A673 (cell line): ENCODE data around the gene CCDC185.

Experiments
- EZH2 ChIP-seq: fragments of 200-600 bp; sonication (generic); IDR thresholded peaks from 2 replicates; pipeline ENCODE4 v1.6.1; 2017; ENCODE audit warnings: borderline replicate concordance, low read depth, mild to moderate bottlenecking, mixed read lengths, antibody characterized with exemption, low read length; ENCODE audit not compliant: poor library complexity, severe bottlenecking
- TF ChIP-seq, protein P1 (sequence below): fragments of 300-800, 200-600 bp; sonication (generic); conservative IDR thresholded peaks from 2 replicates; pipeline ENCODE4 v1.5.1; 2017; ENCODE audit warnings: low read depth, mild to moderate bottlenecking, antibody characterized with exemption, low read length, moderate library complexity, mixed read lengths

DNA sequence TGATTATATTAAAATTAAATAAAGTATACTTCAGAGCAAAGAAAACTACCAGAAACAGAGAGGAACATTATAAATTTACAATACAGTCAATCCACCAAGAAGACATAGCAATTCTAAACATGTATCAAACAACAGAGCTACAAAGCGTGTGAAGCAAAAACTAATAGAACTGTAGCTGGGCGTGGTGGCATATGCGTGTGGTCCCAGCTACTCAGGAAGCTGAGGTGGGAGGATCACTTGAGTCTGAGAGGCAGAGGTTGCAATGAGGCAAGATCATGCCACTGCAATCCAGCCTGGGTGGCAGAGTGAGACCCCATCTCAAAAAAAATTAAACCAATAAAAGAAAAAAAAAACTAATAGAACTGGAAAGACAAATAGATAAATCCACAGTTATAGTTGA lies 12.3 kb downstream of the CCDC185 start:
- TF ChIP-seq, protein P1, sequence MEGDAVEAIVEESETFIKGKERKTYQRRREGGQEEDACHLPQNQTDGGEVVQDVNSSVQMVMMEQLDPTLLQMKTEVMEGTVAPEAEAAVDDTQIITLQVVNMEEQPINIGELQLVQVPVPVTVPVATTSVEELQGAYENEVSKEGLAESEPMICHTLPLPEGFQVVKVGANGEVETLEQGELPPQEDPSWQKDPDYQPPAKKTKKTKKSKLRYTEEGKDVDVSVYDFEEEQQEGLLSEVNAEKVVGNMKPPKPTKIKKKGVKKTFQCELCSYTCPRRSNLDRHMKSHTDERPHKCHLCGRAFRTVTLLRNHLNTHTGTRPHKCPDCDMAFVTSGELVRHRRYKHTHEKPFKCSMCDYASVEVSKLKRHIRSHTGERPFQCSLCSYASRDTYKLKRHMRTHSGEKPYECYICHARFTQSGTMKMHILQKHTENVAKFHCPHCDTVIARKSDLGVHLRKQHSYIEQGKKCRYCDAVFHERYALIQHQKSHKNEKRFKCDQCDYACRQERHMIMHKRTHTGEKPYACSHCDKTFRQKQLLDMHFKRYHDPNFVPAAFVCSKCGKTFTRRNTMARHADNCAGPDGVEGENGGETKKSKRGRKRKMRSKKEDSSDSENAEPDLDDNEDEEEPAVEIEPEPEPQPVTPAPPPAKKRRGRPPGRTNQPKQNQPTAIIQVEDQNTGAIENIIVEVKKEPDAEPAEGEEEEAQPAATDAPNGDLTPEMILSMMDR, result no peak
- no peak for TF ChIP-seq EZH2
